ENCODE results near the gene NDUFS6. TPM values are rescaled to one million over a fixed set of nuclear protein-coding genes. Genes with fewer than 3 reads are reported as not detected.

NDUFS6 gene
- total and polyA plus RNA-seq, 5 donors from 2014 or later: 21.6 to 98.7 (median 74.6) TPM

GRCh38 chr5:1762883-1763547, 38.2 kb upstream of the NDUFS6 start:
- DNase-seq (no peak), ATAC-seq (ENCODE audit: low read depth in 2 of 2) (no peak)
- Histone ChIP-seq H3K4me3 (ENCODE audit: low read depth, low read length) (no peak overlapping the region), H3K36me3 (ENCODE audit: control insufficient read depth, insufficient read depth, low read length) (no peaks in the 10 kb centered on the region), H3K4me1 (ENCODE audit: control insufficient read depth, insufficient read depth, low read length, poor library complexity, severe bottlenecking) (no peaks in the 10 kb centered on the region), H3K9me3 (ENCODE audit: control insufficient read depth in 2 of 2, low read length in 2 of 2) (no peaks in the 10 kb centered on the region), H3K27ac (ENCODE audit: insufficient read depth, low read length, poor library complexity, severe bottlenecking) (no peak overlapping the region), H3K27me3 (ENCODE audit: control insufficient read depth, insufficient read depth, low read length) (no peaks in the 10 kb centered on the region)
- H3K4me3 Mint-ChIP-seq: no peak overlapping the region
- H3K4me1 Mint-ChIP-seq: peaks cover 0 to 3% (median 0%) of the 10 kb centered on the region in 4 donors
- no peaks in the 10 kb centered on the region for H3K36me3 Mint-ChIP-seq
- peaks cover 0 to 6% (median 0%) of the 10 kb centered on the region in 7 donors for H3K9me3 Mint-ChIP-seq
- peaks cover 15% of the 10 kb centered on the region for H3K27me3 Mint-ChIP-seq
- H3K27ac Mint-ChIP-seq: no peak overlapping the region

GRCh38 chr5:1763548-1763911, 37.7 kb upstream of the NDUFS6 start:
- ATAC-seq (ENCODE audit: low read depth in 2 of 2): no peak
- peak in 2 of 3 donors; percentile 30 to 37 for DNase-seq
- Histone ChIP-seq H3K9me3 (ENCODE audit: control insufficient read depth in 2 of 2, low read length in 2 of 2) (no peaks in the 10 kb centered on the region), H3K27ac (ENCODE audit: insufficient read depth, low read length, poor library complexity, severe bottlenecking) (no peak overlapping the region), H3K4me1 (ENCODE audit: control insufficient read depth, insufficient read depth, low read length, poor library complexity, severe bottlenecking) (no peaks in the 10 kb centered on the region), H3K36me3 (ENCODE audit: control insufficient read depth, insufficient read depth, low read length) (no peaks in the 10 kb centered on the region), H3K27me3 (ENCODE audit: control insufficient read depth, insufficient read depth, low read length) (no peaks in the 10 kb centered on the region), H3K4me3 (ENCODE audit: low read depth, low read length) (no peak overlapping the region)
- Mint-ChIP-seq H3K36me3 (no peaks in the 10 kb centered on the region), H3K27me3 (peaks cover 10% of the 10 kb centered on the region), H3K27ac (no peak overlapping the region), H3K4me1 (peaks cover 0 to 3% (median 0%) of the 10 kb centered on the region in 4 donors), H3K9me3 (peaks cover 0 to 3% (median 0%) of the 10 kb centered on the region in 7 donors), H3K4me3 (no peak overlapping the region)

GRCh38 chr5:1763960-1764605, 37.1 kb upstream of the NDUFS6 start:
- no peak for DNase-seq
- H3K4me3 Mint-ChIP-seq: no peak overlapping the region
- Histone ChIP-seq H3K27me3 (ENCODE audit: control insufficient read depth, insufficient read depth, low read length) (no peaks in the 10 kb centered on the region), H3K9me3 (ENCODE audit: control insufficient read depth in 2 of 2, low read length in 2 of 2) (no peaks in the 10 kb centered on the region), H3K4me3 (ENCODE audit: low read depth, low read length) (no peak overlapping the region), H3K27ac (ENCODE audit: insufficient read depth, low read length, poor library complexity, severe bottlenecking) (no peak overlapping the region), H3K4me1 (ENCODE audit: control insufficient read depth, insufficient read depth, low read length, poor library complexity, severe bottlenecking) (no peaks in the 10 kb centered on the region), H3K36me3 (ENCODE audit: control insufficient read depth, insufficient read depth, low read length) (no peaks in the 10 kb centered on the region)
- H3K9me3 Mint-ChIP-seq: no peaks in the 10 kb centered on the region
- H3K27me3 Mint-ChIP-seq: peaks cover 8% of the 10 kb centered on the region
- H3K4me1 Mint-ChIP-seq: peaks cover 0 to 3% (median 0%) of the 10 kb centered on the region in 4 donors
- H3K27ac Mint-ChIP-seq: no peak overlapping the region
- ATAC-seq (ENCODE audit: low read depth in 2 of 2): no peak
- H3K36me3 Mint-ChIP-seq: no peaks in the 10 kb centered on the region

GRCh38 chr5:1764606-1764960, 36.6 kb upstream of the NDUFS6 start:
- Histone ChIP-seq H3K4me1 (ENCODE audit: control insufficient read depth, insufficient read depth, low read length, poor library complexity, severe bottlenecking) (no peaks in the 10 kb centered on the region), H3K27ac (ENCODE audit: insufficient read depth, low read length, poor library complexity, severe bottlenecking) (no peak overlapping the region), H3K9me3 (ENCODE audit: control insufficient read depth in 2 of 2, low read length in 2 of 2) (no peaks in the 10 kb centered on the region), H3K36me3 (ENCODE audit: control insufficient read depth, insufficient read depth, low read length) (no peaks in the 10 kb centered on the region), H3K4me3 (ENCODE audit: low read depth, low read length) (no peak overlapping the region), H3K27me3 (ENCODE audit: control insufficient read depth, insufficient read depth, low read length) (no peaks in the 10 kb centered on the region)
- DNase-seq (no peak), ATAC-seq (ENCODE audit: low read depth in 2 of 2) (no peak)
- H3K4me1 Mint-ChIP-seq: peaks cover 0 to 3% (median 0%) of the 10 kb centered on the region in 4 donors
- H3K27ac Mint-ChIP-seq: no peak overlapping the region
- H3K9me3 Mint-ChIP-seq: no peaks in the 10 kb centered on the region
- H3K36me3 Mint-ChIP-seq: no peaks in the 10 kb centered on the region
- no peak overlapping the region for H3K4me3 Mint-ChIP-seq
- H3K27me3 Mint-ChIP-seq: peaks cover 8% of the 10 kb centered on the region

GRCh38 chr5:1765141-1765879, 35.9 kb upstream of the NDUFS6 start:
- Mint-ChIP-seq H3K4me1 (peaks cover 0 to 3% (median 0%) of the 10 kb centered on the region in 4 donors), H3K4me3 (no peak overlapping the region), H3K9me3 (no peaks in the 10 kb centered on the region), H3K36me3 (no peaks in the 10 kb centered on the region), H3K27ac (no peak overlapping the region), H3K27me3 (peaks cover 8% of the 10 kb centered on the region)
- Histone ChIP-seq H3K36me3 (ENCODE audit: control insufficient read depth, insufficient read depth, low read length) (no peaks in the 10 kb centered on the region), H3K9me3 (ENCODE audit: control insufficient read depth in 2 of 2, low read length in 2 of 2) (no peaks in the 10 kb centered on the region), H3K4me3 (ENCODE audit: low read depth, low read length) (no peak overlapping the region), H3K27ac (ENCODE audit: insufficient read depth, low read length, poor library complexity, severe bottlenecking) (no peak overlapping the region), H3K27me3 (ENCODE audit: control insufficient read depth, insufficient read depth, low read length) (no peaks in the 10 kb centered on the region), H3K4me1 (ENCODE audit: control insufficient read depth, insufficient read depth, low read length, poor library complexity, severe bottlenecking) (no peaks in the 10 kb centered on the region)
- ATAC-seq (ENCODE audit: low read depth in 2 of 2) (no peak), DNase-seq (no peak)

GRCh38 chr5:1765880-1766235, 35.3 kb upstream of the NDUFS6 start:
- H3K9me3 Mint-ChIP-seq: no peaks in the 10 kb centered on the region
- H3K4me1 ChIP-seq (ENCODE audit: control insufficient read depth, insufficient read depth, low read length, poor library complexity, severe bottlenecking): no peaks in the 10 kb centered on the region
- H3K27me3 Mint-ChIP-seq: peaks cover 8% of the 10 kb centered on the region
- no peak overlapping the region for H3K27ac Mint-ChIP-seq
- no peaks in the 10 kb centered on the region for H3K9me3 ChIP-seq (ENCODE audit: control insufficient read depth in 2 of 2, low read length in 2 of 2)
- no peaks in the 10 kb centered on the region for H3K36me3 Mint-ChIP-seq
- no peak for DNase-seq
- no peak overlapping the region for H3K4me3 ChIP-seq (ENCODE audit: low read depth, low read length)
- no peaks in the 10 kb centered on the region for H3K36me3 ChIP-seq (ENCODE audit: control insufficient read depth, insufficient read depth, low read length)
- H3K4me3 Mint-ChIP-seq: no peak overlapping the region
- H3K27ac ChIP-seq (ENCODE audit: insufficient read depth, low read length, poor library complexity, severe bottlenecking): no peak overlapping the region
- no peak for ATAC-seq (ENCODE audit: low read depth in 2 of 2)
- no peaks in the 10 kb centered on the region for H3K27me3 ChIP-seq (ENCODE audit: control insufficient read depth, insufficient read depth, low read length)
- H3K4me1 Mint-ChIP-seq: peaks cover 0 to 3% (median 0%) of the 10 kb centered on the region in 4 donors

GRCh38 chr5:1767524-1768282, 33.5 kb upstream of the NDUFS6 start:
- Histone ChIP-seq H3K27ac (ENCODE audit: insufficient read depth, low read length, poor library complexity, severe bottlenecking) (no peak overlapping the region), H3K27me3 (ENCODE audit: control insufficient read depth, insufficient read depth, low read length) (no peaks in the 10 kb centered on the region), H3K4me3 (ENCODE audit: low read depth, low read length) (no peak overlapping the region), H3K9me3 (ENCODE audit: control insufficient read depth in 2 of 2, low read length in 2 of 2) (no peaks in the 10 kb centered on the region), H3K4me1 (ENCODE audit: control insufficient read depth, insufficient read depth, low read length, poor library complexity, severe bottlenecking) (no peaks in the 10 kb centered on the region), H3K36me3 (ENCODE audit: control insufficient read depth, insufficient read depth, low read length) (no peaks in the 10 kb centered on the region)
- peaks cover 12% of the 10 kb centered on the region for H3K27me3 Mint-ChIP-seq
- ATAC-seq (ENCODE audit: low read depth in 2 of 2) (no peak), DNase-seq (no peak)
- no peak overlapping the region for H3K4me3 Mint-ChIP-seq
- peaks cover 0 to 4% (median 1%) of the 10 kb centered on the region in 4 donors for H3K4me1 Mint-ChIP-seq
- no peaks in the 10 kb centered on the region for H3K36me3 Mint-ChIP-seq
- H3K9me3 Mint-ChIP-seq: no peaks in the 10 kb centered on the region
- H3K27ac Mint-ChIP-seq: no peak overlapping the region
